NCI-H748 (cell line): ENCODE measurements around the gene GTF2H3.

Experiments
- DNase-seq: peaks from one replicate; lab custom pipeline; 2025; ENCODE audit not compliant: unreplicated experiment; lab: John Stamatoyannopoulos, UW

GTF2H3 gene

DNA sequence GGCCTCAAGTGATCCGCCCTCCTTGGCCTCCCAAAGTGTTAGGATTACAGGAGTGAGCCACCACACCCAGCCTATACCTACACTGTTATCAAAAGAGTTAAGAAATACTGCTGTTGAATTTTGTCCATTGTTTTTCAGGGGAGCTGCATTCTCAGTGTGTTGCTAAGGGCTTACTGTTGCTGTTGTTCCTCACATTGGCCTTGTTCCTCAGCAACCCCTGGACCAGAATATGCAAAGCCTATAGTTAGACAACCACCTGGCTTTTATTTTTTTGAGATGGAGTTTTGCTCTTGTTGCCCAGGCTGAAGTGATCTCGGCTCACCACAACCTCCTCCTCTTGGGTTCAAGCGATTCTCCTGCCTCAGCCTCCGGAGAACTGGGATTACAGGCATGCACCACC, 73.8 kb downstream of the GTF2H3 start:
- no peak for DNase-seq
